GM18519 (cell line): ENCODE data around the gene MEIOB.

Experiments used
- ATAC-seq: cut with Tn5 transposase; IDR thresholded peaks from one replicate; pipeline ENCODE4 v1.9.1; 2021; ENCODE audit warnings: mild to moderate bottlenecking, moderate library complexity; ENCODE audit not compliant: unreplicated experiment, low FRiP score

The MEIOB gene

GRCh38 chr16:1832838-1833454, 39.0 kb downstream of the MEIOB start:
- no peak for ATAC-seq

GRCh38 chr16:1831186-1832075, 40.5 kb downstream of the MEIOB start:
- no peak for ATAC-seq

GRCh38 chr16:1830213-1830612, 41.8 kb downstream of the MEIOB start:
- ATAC-seq = no peak

- no peak for ATAC-seq
Measured at GRCh38 chr16:1828645-1829410, 43.1 kb downstream of the MEIOB start.

GRCh38 chr16:1826691-1827573, 45.0 kb downstream of the MEIOB start, which contains the start of the genes FAHD1 and HAGH:
FAHD1 (plus strand) TSS chr16:1827206; CDS start chr16:1827239, 33 bp downstream.
HAGH (minus strand) TSS chr16:1826825; CDS start chr16:1826787, 38 bp downstream.
- ATAC-seq = peak; percentile 62

- peak; percentile 45 for ATAC-seq
Measured at GRCh38 chr16:1825864-1826690, 45.9 kb downstream of the MEIOB start.

GRCh38 chr16:1825381-1825863, 46.5 kb downstream of the MEIOB start:
- ATAC-seq = no peak

GRCh38 chr16:1823821-1824220, 48.1 kb downstream of the MEIOB start:
- ATAC-seq = no peak

- no peak for ATAC-seq
Measured at GRCh38 chr16:1822801-1823200, 49.2 kb downstream of the MEIOB start.

- no peak for ATAC-seq
Measured at GRCh38 chr16:1821861-1822611, 49.9 kb downstream of the MEIOB start.

- ATAC-seq = no peak
Measured at GRCh38 chr16:1820946-1821290, 51.0 kb downstream of the MEIOB start.

- ATAC-seq = no peak
Measured at GRCh38 chr16:1820096-1820945, 51.6 kb downstream of the MEIOB start.

GRCh38 chr16:1819611-1820010, 52.4 kb downstream of the MEIOB start:
- ATAC-seq = no peak

- no peak for ATAC-seq
Measured at GRCh38 chr16:1818873-1819525, 53.0 kb downstream of the MEIOB start.

GRCh38 chr16:1818204-1818872, 53.6 kb downstream of the MEIOB start:
- no peak for ATAC-seq

GRCh38 chr16:1817716-1818115, 54.2 kb downstream of the MEIOB start:
- no peak for ATAC-seq

- ATAC-seq = no peak
Measured at GRCh38 chr16:1817276-1817589, 54.7 kb downstream of the MEIOB start.
